ENCODE data around the gene SEMA6D. TPM values are rescaled to one million over a fixed set of nuclear protein-coding genes. Genes with fewer than 3 reads are reported as not detected.

Gene SEMA6D
- polyA plus RNA-seq, 1 donor (not counting 4 experiments of a cell fraction or from before 2014, with no cell fraction given), result 0.67 TPM

DNA sequence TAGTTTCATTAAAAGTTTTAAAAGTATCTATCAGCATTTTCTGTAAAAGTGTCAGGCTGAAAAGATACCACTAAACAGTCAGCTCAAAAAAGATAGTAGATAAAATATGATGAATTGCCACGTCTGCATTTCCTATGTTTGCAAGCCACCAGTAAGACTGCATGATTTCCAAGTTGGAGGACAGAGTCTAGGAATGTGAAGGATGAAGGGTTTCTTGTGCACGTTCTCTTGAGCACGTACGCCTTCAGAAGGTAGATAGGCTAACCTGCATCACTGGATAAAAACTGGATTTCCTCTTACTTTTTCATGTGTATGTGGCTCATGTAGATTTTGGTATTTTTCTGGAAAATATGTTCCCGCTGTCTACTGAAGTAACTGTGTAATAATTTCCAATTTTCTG lies 9.9 kb upstream of the SEMA6D start:
- dilution Hi-C loops (cut with MboI; ENCODE audit: extremely low pct_ligation_motif_present, low sequenced_read_pairs), result no loop called here
- no peak for FAIRE-seq

DNA sequence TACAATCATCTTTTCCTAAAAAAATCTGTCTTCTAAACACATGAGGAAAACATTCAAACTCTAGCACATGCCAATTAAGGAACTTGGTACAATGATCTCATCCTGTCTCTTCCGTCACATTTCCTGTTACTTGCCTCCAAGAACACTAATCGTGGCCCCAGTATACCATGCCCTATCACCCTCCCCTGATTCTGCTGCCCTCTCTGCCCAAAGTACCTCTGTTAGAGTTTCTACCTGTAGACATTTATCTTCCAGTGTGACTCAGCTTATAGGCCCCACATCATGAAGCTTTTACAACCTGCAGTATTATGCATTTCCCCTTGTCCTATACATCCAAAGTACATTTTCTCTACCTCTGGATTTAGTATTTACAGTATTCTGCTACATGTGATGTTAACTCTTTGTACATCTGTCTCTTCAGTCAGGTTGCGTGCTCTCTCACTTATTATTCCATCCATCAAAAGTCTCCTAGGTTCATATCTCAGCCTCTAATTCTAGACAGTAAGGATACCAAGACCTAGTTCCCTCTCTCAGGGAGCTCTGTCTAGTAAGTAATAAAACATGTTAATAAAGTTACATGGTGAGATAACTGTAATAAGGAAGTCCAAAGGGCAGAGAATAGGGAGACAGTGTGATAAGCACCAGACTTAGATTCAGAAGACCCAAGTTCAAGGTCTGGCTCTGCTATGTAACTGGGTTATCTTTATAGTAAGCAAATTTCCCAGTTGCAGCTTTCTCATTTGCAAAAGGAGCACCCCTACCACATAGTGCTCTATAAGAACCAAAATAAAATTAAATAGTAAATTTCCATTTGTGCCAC lies 8.9 kb upstream of the SEMA6D start:
- Histone ChIP-seq H3K4me2 (ENCODE audit: control insufficient read depth, extremely low read depth, insufficient read depth, low read depth, low read length) (no peak overlapping the region), H3K27me3 (ENCODE audit: control insufficient read depth, extremely low read depth, insufficient read depth, low read length) (no peaks in the 10 kb centered on the region), H3K4me1 (ENCODE audit: control insufficient read depth, extremely low read depth, insufficient read depth, low read length) (no peaks in the 10 kb centered on the region), H3K36me3 (ENCODE audit: control insufficient read depth in 2 of 2, extremely low read depth in 1 of 2, insufficient read depth in 2 of 2, low read length in 2 of 2) (no peaks in the 10 kb centered on the region), H3K9me3 (ENCODE audit: control insufficient read depth, low read depth, low read length) (no peaks in the 10 kb centered on the region), H3K9ac (ENCODE audit: control insufficient read depth, extremely low read depth, insufficient read depth, low read length) (no peak overlapping the region), H3K79me2 (ENCODE audit: control insufficient read depth, insufficient read depth, low read length) (no peaks in the 10 kb centered on the region), H3K27ac (ENCODE audit: control insufficient read depth, insufficient read depth, low read length) (no peak overlapping the region), H2AFZ (ENCODE audit: control insufficient read depth, low read length) (no peak overlapping the region), H3K4me3 (ENCODE audit: control insufficient read depth in 2 of 3, extremely low read depth in 1 of 3, insufficient read depth in 2 of 3, low read depth in 1 of 3, low read length in 3 of 3) (no peak overlapping the region), H4K20me1 (ENCODE audit: control insufficient read depth, extremely low read depth, insufficient read depth, low read length) (no peaks in the 10 kb centered on the region), H3K9me1 (ENCODE audit: control insufficient read depth, extremely low read depth, insufficient read depth, low read length) (no peaks in the 10 kb centered on the region)
- TF ChIP-seq, protein P1, sequence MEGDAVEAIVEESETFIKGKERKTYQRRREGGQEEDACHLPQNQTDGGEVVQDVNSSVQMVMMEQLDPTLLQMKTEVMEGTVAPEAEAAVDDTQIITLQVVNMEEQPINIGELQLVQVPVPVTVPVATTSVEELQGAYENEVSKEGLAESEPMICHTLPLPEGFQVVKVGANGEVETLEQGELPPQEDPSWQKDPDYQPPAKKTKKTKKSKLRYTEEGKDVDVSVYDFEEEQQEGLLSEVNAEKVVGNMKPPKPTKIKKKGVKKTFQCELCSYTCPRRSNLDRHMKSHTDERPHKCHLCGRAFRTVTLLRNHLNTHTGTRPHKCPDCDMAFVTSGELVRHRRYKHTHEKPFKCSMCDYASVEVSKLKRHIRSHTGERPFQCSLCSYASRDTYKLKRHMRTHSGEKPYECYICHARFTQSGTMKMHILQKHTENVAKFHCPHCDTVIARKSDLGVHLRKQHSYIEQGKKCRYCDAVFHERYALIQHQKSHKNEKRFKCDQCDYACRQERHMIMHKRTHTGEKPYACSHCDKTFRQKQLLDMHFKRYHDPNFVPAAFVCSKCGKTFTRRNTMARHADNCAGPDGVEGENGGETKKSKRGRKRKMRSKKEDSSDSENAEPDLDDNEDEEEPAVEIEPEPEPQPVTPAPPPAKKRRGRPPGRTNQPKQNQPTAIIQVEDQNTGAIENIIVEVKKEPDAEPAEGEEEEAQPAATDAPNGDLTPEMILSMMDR (optimal IDR thresholded peaks at IDR 0.05 in 1 of 3, IDR thresholded peaks at IDR 0.05 in 1 of 3, conservative IDR thresholded peaks at IDR 0.05 in 1 of 3; ENCODE audit: extremely low read depth in 1 of 3, insufficient read depth in 2 of 3, low read length in 3 of 3), result no peak
- no peak for TF ChIP-seq EZH2 (IDR thresholded peaks at IDR 0.05; ENCODE audit: low read length)
- dilution Hi-C loops (cut with MboI; ENCODE audit: extremely low pct_ligation_motif_present, low sequenced_read_pairs), result no loop called here
- DNase-seq (ENCODE audit: low read depth, low spot score), result no peak
- no peak for FAIRE-seq

More for the DNA sequence above, 9.9 kb upstream of the SEMA6D start:
- Histone ChIP-seq H3K4me1 (ENCODE audit: control insufficient read depth, extremely low read depth, insufficient read depth, low read length) (no peaks in the 10 kb centered on the region), H3K27ac (ENCODE audit: control insufficient read depth, insufficient read depth, low read length) (no peak overlapping the region), H3K79me2 (ENCODE audit: control insufficient read depth, insufficient read depth, low read length) (no peaks in the 10 kb centered on the region), H3K9me1 (ENCODE audit: control insufficient read depth, extremely low read depth, insufficient read depth, low read length) (no peaks in the 10 kb centered on the region), H4K20me1 (ENCODE audit: control insufficient read depth, extremely low read depth, insufficient read depth, low read length) (no peaks in the 10 kb centered on the region), H3K9me3 (ENCODE audit: control insufficient read depth, low read depth, low read length) (no peaks in the 10 kb centered on the region), H3K36me3 (ENCODE audit: control insufficient read depth in 2 of 2, extremely low read depth in 1 of 2, insufficient read depth in 2 of 2, low read length in 2 of 2) (no peaks in the 10 kb centered on the region), H3K4me3 (ENCODE audit: control insufficient read depth in 2 of 3, extremely low read depth in 1 of 3, insufficient read depth in 2 of 3, low read depth in 1 of 3, low read length in 3 of 3) (no peak overlapping the region), H2AFZ (ENCODE audit: control insufficient read depth, low read length) (no peak overlapping the region), H3K4me2 (ENCODE audit: control insufficient read depth, extremely low read depth, insufficient read depth, low read depth, low read length) (no peak overlapping the region), H3K27me3 (ENCODE audit: control insufficient read depth, extremely low read depth, insufficient read depth, low read length) (no peaks in the 10 kb centered on the region), H3K9ac (ENCODE audit: control insufficient read depth, extremely low read depth, insufficient read depth, low read length) (no peak overlapping the region)
- no peak for DNase-seq (ENCODE audit: low read depth, low spot score)
- TF ChIP-seq, protein P1 (optimal IDR thresholded peaks at IDR 0.05 in 1 of 3, IDR thresholded peaks at IDR 0.05 in 1 of 3, conservative IDR thresholded peaks at IDR 0.05 in 1 of 3; ENCODE audit: extremely low read depth in 1 of 3, insufficient read depth in 2 of 3, low read length in 3 of 3), result no peak
- no peak for TF ChIP-seq EZH2 (IDR thresholded peaks at IDR 0.05; ENCODE audit: low read length)
